GM19463 (cell line): Measurements from ENCODE around the gene CNOT11.

Experiments
- ATAC-seq: cut with Tn5 transposase; IDR thresholded peaks from one replicate; pipeline ENCODE4 v1.9.1; 2021; ENCODE audit warnings: mild to moderate bottlenecking, moderate library complexity; ENCODE audit not compliant: unreplicated experiment

Gene CNOT11

GRCh38 chr2:101274142-101274541 is 21.5 kb downstream of the CNOT11 start:
- ATAC-seq, result no peak

GRCh38 chr2:101277111-101277510 is 24.4 kb downstream of the CNOT11 start:
- ATAC-seq, result no peak

DNA sequence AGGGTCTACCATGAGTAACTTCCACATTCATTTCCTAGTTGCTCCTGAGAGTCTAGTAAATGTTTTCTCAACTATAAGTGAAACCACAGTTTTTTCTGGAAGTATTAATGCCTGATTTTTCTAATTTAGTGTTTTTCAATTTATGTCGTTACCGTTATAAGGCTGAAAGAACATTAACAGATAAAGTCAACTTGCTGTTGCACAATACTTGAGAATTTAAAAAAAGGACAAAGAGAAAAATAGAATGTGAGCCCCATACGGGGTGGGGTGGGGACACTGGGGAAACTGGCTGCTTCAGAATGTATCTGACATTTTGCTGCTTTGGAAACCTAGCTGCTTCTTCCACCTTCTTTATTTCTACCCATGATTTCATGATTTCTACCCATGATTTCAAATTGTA is 26.2 kb downstream of the CNOT11 start:
- no peak for ATAC-seq

DNA sequence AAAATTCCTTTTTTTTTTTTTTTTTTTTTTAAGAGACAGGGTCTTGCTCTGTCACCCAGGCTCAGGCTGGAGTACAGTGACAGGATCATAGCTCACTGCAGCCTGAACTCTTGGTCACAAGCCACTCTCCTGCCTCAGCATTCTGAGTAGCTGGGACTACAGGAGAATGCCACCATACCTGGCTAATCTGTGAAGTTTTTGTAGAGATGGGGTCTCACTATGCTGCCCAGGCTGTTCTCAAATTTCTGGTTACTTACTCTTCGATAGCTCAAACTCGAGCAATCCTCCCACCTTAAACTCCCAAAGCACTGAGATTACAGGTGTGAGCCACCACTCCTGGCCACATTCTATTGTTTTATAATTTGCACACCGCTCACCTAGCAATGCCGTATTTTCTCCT is 28.8 kb downstream of the CNOT11 start:
- ATAC-seq, result no peak

GRCh38 chr2:101282980-101283379 is 30.3 kb downstream of the CNOT11 start:
- no peak for ATAC-seq

DNA sequence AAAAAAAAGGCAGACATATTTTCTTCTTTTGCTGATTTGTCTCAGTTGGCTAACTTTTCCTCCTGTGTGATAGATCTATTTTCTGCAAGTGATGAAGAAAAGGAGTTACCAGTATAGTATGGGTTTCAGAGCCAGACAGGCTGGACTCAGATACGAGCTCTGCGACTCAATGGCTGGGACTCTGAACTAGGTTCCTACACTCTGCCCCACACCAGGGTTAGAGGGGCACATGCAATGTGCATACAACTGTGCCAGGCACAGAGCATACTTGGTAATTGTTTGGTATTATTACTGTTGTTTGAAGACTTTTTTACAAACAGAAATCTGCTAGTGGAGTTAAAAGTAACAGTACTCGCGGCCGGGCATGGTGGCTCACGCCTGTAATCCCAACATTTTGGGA is 34.0 kb downstream of the CNOT11 start:
- ATAC-seq, result no peak

DNA sequence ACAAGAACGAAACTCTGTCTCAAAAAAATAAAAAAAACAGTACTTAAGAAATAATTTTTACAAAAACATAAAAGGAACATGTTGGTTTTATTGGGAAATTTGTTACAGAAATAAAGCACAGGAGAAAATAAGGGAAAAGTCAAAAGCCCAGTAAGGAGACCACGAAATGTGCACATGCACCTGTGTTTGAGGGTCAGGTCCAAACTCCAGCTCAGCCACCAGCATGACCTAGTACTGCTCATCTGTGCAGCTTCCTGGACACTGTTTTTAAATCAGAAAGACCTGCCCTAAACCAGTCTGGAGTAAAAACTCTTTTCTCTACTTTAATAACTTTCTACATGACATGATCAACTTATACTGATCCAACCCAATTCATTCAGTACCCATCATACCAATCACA is 34.6 kb downstream of the CNOT11 start:
- ATAC-seq, result no peak

DNA sequence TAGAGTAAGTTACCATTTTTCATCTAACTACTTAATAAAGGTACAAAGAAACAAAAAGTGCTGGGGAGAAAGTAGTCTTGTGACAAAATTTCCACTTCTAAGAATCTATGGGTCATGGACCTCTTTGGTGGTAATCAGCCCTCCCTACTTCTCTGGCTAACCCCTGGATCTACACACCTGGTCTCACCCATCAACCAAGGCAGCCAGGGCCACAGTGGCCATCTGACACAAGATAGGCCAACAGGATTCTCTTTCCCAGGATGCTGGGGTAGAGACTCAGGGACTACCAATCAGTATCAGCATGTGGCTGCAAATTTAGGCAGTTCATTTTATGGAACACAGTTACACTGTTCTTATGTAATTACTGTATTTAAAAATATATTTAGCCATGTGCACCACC is 38.0 kb downstream of the CNOT11 start:
- ATAC-seq, result no peak

GRCh38 chr2:101291973-101292372 is 39.3 kb downstream of the CNOT11 start:
- ATAC-seq, result no peak

DNA sequence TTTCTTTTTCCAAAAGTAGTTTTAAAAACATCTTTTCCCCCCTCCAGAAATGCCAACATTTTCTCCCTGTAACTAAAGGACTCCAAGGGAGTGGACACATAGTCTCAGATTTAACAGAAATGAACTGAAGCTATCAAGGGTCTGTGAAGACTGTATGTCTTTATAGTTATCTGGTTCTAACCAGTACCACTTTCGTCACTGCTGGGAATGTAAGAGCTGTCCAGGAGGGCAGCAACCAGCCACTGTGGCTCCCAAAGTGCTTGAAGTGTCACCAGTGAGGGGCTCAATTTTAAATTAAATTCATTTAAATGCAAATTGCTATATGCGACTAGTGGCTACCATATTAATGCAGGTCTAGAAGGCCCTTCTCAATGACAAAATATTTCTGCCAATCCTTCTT is 40.9 kb downstream of the CNOT11 start:
- no peak for ATAC-seq

DNA sequence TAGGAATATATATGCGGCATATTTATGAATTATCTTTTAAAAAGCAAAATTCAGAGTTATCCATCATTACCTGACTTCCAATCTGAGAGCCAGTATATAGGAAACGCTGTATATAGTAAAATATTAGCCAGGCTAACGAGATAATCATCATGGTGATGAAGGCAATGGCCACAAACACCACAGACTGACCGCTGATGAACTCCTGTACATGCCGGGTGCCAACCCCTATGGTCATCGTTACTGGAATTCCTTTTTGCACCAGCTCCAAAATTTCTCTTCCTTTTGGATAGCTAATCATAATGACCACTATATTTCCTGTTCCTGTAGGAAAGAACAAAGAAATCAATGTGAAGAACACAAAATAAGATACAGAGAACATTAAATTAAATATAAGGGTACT is 42.2 kb downstream of the CNOT11 start:
- no peak for ATAC-seq

- ATAC-seq, result no peak
Measured at GRCh38 chr2:101295895-101296294, 43.2 kb downstream of the CNOT11 start.

DNA sequence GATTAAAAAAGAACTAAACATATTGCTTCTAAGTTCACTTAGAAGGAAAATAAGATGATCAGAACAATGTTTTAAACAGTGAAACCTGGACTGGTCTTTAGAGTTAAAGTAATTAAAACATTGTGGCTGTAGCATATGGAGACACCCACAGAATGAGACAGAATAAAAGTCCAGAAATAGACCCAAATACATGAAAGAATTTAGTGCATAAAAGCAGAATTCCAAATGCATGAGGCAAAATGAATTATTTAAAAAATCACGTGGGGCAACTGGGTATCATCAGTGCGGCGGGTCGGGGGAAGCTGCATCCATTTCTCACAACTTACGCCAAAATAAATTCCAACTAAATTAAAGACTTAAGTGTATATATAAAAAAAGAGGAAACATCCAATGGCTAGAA is 43.7 kb downstream of the CNOT11 start:
- no peak for ATAC-seq

- ATAC-seq, result no peak
Measured at GRCh38 chr2:101297383-101297782, 44.7 kb downstream of the CNOT11 start.

DNA sequence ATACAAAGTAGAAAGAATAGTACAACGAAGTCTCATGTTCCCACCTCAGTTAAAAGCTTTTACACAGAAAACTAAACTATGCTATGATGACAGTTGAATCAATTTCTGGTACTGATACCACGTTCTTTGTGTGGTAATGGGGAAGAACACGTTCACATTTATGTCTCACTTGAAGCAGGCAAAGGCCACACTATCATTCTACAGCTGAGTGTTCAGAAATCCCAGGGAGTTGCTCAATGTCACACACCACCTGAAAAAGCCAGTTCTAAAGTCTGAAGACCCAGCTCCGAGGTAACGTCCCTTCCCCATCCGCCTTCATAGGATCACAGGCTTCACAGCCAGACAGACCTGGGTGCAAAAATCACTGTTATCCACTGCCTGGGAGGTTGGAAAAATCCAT is 46.9 kb downstream of the CNOT11 start:
- no peak for ATAC-seq

GRCh38 chr2:101300164-101300563 is 47.5 kb downstream of the CNOT11 start:
- no peak for ATAC-seq

GRCh38 chr2:101300836-101301235 is 48.1 kb downstream of the CNOT11 start:
- no peak for ATAC-seq

DNA sequence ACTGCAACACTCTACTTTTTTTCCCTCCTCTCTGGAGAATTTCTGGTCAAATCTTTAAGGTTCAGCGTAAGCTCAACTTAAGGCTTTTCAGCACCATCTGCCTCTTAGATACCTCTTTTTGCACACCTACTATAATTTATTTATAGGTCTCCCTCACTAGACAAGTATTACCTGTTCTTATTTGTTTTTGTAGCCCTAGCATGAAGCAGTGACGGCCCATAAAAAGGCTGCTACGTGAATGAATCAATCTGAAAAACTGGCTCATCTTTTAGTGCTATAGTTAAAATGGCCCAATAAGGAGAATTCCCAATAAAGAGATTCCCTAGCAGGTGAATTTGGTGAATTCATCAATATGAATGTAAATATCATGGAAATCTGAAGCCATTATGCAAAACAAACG is 49.3 kb downstream of the CNOT11 start:
- ATAC-seq, result no peak

- ATAC-seq, result no peak
Measured at GRCh38 chr2:101303688-101304087, 51.0 kb downstream of the CNOT11 start.

- ATAC-seq, result no peak
Measured at GRCh38 chr2:101305035-101305434, 52.3 kb downstream of the CNOT11 start.

DNA sequence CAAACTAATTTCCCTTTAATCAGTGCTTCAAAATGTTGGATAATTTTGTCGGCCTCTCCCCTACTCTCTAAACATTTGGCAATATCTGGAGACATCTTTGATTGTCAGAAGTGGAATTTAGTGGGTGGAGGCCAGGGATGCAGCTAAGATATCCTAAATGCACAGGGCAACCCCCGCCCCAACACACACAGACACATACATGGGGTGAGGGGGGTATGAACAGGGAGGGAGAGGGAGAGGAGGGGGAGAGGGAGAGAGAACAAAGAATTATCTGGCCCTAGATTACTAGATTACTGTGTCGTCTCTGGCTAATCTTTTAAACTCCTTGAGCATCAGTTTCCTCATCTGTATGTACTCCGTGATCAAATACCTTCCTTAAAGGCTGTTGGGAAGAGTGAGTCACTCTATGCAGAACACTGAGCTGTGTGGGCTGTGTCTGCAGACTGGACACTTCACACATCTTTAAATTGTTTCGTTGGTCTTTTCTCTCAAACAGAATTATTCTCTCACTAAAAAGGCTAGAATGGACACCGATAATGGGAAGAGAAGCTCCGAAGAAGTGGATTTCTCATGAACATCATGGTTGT is 52.9 kb downstream of the CNOT11 start:
- no peak for ATAC-seq

DNA sequence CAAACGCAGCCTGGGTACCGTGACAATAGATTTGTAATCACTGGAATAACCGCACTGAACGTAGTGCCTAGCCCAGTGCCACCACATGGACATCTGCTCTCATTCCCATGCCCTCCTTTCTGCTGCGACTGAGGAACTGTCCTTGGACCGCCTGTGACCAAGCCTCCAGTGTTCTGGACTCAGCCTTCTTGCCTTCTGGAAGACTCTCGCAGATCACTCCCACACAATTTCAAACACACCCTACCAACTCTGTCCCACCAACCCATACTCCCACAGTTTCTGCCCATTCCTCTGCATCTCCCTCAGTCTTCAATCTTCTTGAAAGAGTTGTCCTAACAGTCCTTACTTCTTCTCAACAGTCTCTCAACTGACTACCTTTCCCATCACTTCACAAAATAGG is 53.7 kb downstream of the CNOT11 start:
- peak; percentile 7 for ATAC-seq

DNA sequence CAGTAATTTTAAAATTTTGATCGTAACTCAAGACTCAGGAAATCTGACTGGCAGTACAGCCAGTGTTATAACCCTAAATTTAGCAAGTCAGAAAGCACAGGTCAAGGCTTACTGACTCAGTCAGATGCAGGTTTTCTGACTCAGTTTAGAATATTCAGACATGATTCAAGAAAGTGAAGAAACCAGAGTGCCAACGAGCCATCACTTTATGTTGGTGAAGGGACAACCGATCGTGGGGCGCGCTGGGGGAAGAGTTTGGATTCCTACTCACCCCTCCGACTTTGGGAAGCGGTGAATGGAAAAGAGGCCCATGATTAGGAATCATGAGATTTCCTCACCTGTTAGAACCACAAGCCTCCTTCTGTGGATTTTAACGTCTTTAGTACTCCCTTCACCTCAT is 54.8 kb downstream of the CNOT11 start:
- ATAC-seq, result no peak
